ENCODE data around the gene S100A6. TPM values are rescaled to one million over a fixed set of nuclear protein-coding genes. Genes with fewer than 3 reads are reported as not detected.
A peak's percentile ranks its signal among the peaks of the same experiment; 100 is the strongest.
"Not testable (repeated sequence)": the region's sequence is repeated elsewhere in the genome, so short reads cannot be mapped to it uniquely, and the experiment has no call there.

Gene S100A6
- polyA plus RNA-seq, 2 donors: 936 to 2,978 TPM

DNA sequence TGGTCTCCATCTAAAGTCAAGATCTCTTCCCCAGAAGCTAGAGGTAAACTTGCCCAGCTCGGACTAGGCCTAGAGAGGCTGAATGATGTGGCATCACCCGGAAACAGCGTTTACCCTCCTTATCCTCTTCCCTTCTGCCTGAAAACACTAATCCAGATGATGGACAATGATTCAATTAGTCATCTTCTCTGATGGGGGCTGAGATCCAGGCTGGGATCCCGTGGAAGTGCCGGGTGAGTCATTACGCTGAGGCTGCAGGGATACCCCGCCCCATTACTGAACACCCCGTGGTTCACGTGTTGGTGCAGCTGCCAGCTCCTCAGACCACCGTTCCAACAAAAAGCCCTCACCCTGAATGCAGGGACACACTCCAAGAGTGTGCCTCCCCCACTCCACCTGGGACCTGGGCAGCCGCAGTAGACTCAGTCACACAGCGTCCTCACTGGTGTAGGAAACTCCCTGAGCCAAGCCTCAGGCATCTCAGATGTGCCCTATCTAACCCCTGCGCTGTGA, 2.0 kb downstream of the S100A6 start:
- peaks cover 0 to 3% of the 10 kb centered on the region in 2 donors for H3K36me3 ChIP-seq (ENCODE audit: control insufficient read depth in 2 of 2, insufficient read depth in 2 of 2, low read length in 1 of 2)
- no peaks in the 10 kb centered on the region for H3K9me3 ChIP-seq (ENCODE audit: control insufficient read depth in 2 of 2, insufficient read depth in 1 of 2, low read depth in 1 of 2, low read length in 1 of 2)
- peaks cover 0 to 43% of the 10 kb centered on the region in 2 donors for H3K4me1 ChIP-seq (ENCODE audit: control insufficient read depth in 2 of 2, insufficient read depth in 2 of 2, low read length in 1 of 2)
- H3K4me3 ChIP-seq (ENCODE audit: low read depth in 1 of 2, low read length in 2 of 2): peak overlapping the region; percentile 41 to 83
- H3K27me3 ChIP-seq (ENCODE audit: control insufficient read depth in 1 of 2, insufficient read depth in 2 of 2, low read length in 2 of 2): no peaks in the 10 kb centered on the region
- WGBS, 2 donors: 17 to 31% methylated on average over 13 of the region's 13 CpGs
- peak overlapping the region; percentile 98 to 100 for H3K27ac ChIP-seq (ENCODE audit: low read depth in 2 of 2, low read length in 1 of 2)

DNA sequence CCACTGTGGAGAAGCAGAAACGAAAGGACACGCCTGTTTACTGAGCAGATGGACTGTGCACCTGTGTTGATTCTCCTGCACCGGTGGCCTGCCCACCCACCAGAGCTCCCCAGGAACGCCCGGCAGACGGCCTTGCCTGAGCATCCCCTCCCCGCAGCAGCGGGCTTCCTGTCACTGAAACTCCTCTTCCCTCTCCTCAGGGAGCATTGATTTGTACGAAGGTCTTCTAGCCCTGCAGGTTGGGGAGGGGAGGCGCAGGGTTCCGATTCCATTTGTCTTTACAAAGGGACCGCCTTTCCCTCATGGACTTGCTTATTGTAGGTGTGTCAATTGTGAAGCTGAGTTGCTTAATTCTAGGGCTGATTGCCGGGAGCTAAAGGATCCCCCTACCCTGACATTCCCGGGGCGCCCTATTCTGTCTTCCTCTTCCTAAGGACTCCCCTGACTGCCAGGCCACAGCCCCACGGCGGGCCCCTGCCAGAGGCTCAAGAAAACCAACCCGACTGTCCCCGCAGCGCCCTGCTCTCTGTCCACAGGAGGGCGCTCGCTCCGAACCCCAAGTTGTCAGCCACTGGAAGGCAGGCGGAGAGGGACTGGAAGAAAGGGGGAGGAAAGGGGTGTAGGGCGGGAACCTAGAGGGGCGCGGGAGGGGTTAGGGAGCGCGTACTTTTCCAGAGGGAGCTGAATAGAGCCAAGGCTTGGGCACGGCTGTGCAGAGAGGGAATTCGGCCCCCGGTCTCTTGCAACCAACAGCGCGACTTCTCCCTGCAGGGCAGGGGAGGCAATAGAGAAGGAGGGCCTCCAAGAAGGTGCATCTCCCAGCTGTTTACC, 2.8 kb downstream of the S100A6 start:
- 14 to 21% methylated on average over 34 of the region's 34 CpGs for WGBS, 2 donors
- H3K27ac ChIP-seq (ENCODE audit: low read depth in 2 of 2, low read length in 1 of 2): peak overlapping the region; percentile 98 to 100
- H3K4me1 ChIP-seq (ENCODE audit: control insufficient read depth in 2 of 2, insufficient read depth in 2 of 2, low read length in 1 of 2): peaks cover 0 to 39% of the 10 kb centered on the region in 2 donors
- H3K9me3 ChIP-seq (ENCODE audit: control insufficient read depth in 2 of 2, insufficient read depth in 1 of 2, low read depth in 1 of 2, low read length in 1 of 2): no peaks in the 10 kb centered on the region
- no peaks in the 10 kb centered on the region for H3K27me3 ChIP-seq (ENCODE audit: control insufficient read depth in 1 of 2, insufficient read depth in 2 of 2, low read length in 2 of 2)
- H3K36me3 ChIP-seq (ENCODE audit: control insufficient read depth in 2 of 2, insufficient read depth in 2 of 2, low read length in 1 of 2): peaks cover 0 to 3% of the 10 kb centered on the region in 2 donors
- peak overlapping the region; percentile 41 to 83 for H3K4me3 ChIP-seq (ENCODE audit: low read depth in 1 of 2, low read length in 2 of 2)

DNA sequence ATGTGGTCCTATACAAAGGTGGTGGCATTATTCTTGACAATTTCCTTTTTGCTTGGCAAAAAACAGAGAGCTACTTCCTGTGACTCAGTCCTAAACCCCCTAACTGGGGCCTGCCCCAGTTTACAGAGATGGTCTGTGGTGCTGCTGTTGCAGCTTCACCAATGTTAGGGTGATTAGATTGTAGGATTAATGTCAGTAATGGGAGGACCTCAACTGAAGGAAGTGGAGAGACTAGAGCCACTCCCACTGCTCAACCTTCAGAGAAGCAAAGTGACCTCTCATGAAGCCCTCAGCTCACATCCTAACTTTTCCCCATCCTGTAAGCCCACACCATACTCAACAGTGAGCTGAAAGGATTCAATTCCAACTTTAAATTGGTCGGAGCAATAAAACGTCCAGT, 3.6 kb downstream of the S100A6 start:
- Histone ChIP-seq H3K4me3 (ENCODE audit: low read depth in 1 of 2, low read length in 2 of 2) (no peak overlapping the region), H3K4me1 (ENCODE audit: control insufficient read depth in 2 of 2, insufficient read depth in 2 of 2, low read length in 1 of 2) (peaks cover 0 to 39% of the 10 kb centered on the region in 2 donors), H3K27ac (ENCODE audit: low read depth in 2 of 2, low read length in 1 of 2) (peak overlapping the region; percentile 53 to 98), H3K27me3 (ENCODE audit: control insufficient read depth in 1 of 2, insufficient read depth in 2 of 2, low read length in 2 of 2) (no peaks in the 10 kb centered on the region), H3K36me3 (ENCODE audit: control insufficient read depth in 2 of 2, insufficient read depth in 2 of 2, low read length in 1 of 2) (peaks cover 0 to 3% of the 10 kb centered on the region in 2 donors), H3K9me3 (ENCODE audit: control insufficient read depth in 2 of 2, insufficient read depth in 1 of 2, low read depth in 1 of 2, low read length in 1 of 2) (no peaks in the 10 kb centered on the region)
- WGBS, 2 donors: 67% methylated on average over 2 of the region's 2 CpGs

GRCh38 chr1:153531638-153532037, 4.2 kb downstream of the S100A6 start:
- Histone ChIP-seq H3K27ac (ENCODE audit: low read depth in 2 of 2, low read length in 1 of 2) (no peak overlapping the region), H3K27me3 (ENCODE audit: control insufficient read depth in 1 of 2, insufficient read depth in 2 of 2, low read length in 2 of 2) (no peaks in the 10 kb centered on the region), H3K36me3 (ENCODE audit: control insufficient read depth in 2 of 2, insufficient read depth in 2 of 2, low read length in 1 of 2) (peaks cover 0 to 3% of the 10 kb centered on the region in 2 donors), H3K4me1 (ENCODE audit: control insufficient read depth in 2 of 2, insufficient read depth in 2 of 2, low read length in 1 of 2) (peaks cover 0 to 35% of the 10 kb centered on the region in 2 donors), H3K9me3 (ENCODE audit: control insufficient read depth in 2 of 2, insufficient read depth in 1 of 2, low read depth in 1 of 2, low read length in 1 of 2) (no peaks in the 10 kb centered on the region), H3K4me3 (ENCODE audit: low read depth in 1 of 2, low read length in 2 of 2) (no peak overlapping the region)
- WGBS, 2 donors: 90 to 91% methylated on average over 3 of the region's 3 CpGs

DNA sequence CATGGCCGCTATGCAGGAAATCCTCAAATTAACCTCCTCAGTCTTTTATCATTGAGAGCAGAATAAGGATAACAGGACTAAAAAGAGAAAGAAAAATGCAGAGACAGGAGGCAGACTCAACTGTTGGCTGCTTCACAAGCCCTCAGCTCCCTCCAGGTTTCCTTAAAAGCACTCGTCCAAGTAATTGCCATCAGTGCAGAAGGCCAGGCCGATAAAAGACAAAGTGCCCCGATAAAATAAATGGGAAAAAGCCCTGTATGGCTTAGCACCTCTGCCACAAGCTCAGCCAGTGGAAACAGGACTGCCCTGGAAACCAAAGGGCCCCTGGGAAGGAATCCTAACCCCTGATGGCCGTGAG, 8.1 kb downstream of the S100A6 start:
- Histone ChIP-seq H3K4me1 (ENCODE audit: control insufficient read depth in 2 of 2, insufficient read depth in 2 of 2, low read length in 1 of 2) (peaks cover 0 to 15% of the 10 kb centered on the region in 2 donors), H3K9me3 (ENCODE audit: control insufficient read depth in 2 of 2, insufficient read depth in 1 of 2, low read depth in 1 of 2, low read length in 1 of 2) (no peaks in the 10 kb centered on the region), H3K27ac (ENCODE audit: low read depth in 2 of 2, low read length in 1 of 2) (peak overlapping the region in 1 of 2 donors; percentile 60), H3K27me3 (ENCODE audit: control insufficient read depth in 1 of 2, insufficient read depth in 2 of 2, low read length in 2 of 2) (no peaks in the 10 kb centered on the region), H3K36me3 (ENCODE audit: control insufficient read depth in 2 of 2, insufficient read depth in 2 of 2, low read length in 1 of 2) (no peaks in the 10 kb centered on the region), H3K4me3 (ENCODE audit: low read depth in 1 of 2, low read length in 2 of 2) (no peak overlapping the region)
- WGBS, 2 donors: 89% methylated on average over 5 of the region's 5 CpGs

DNA sequence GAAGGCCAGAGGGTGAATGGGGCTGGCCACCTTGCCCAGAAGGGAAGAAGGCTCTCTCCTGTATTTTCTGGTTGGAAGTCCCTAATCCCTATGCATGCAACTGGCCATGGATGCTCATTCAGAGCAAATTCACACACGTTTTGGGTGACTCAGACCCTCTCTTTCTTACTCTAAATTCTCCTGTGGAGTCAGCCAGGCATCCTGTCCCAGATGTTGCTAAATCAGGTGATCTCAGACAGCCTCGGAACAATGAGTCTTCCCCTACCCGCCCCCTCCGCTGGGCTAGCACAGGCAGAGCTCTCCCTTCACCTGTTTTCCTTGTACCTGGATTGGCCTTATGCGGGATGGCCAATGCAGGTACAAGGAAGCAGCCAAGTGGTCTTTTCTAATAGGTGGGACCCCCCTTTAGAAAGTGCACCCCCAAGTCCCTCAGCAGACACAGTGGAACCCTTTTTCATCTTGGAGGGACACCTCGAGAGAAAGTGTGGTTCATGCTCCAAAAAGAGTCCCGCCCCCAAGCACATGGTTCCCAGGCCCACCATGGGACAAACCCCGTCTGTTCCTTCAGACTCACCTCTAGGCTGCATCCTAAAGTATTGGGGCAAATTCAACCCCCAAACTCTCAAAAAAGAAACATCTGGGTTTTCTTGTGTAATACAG, 8.6 kb downstream of the S100A6 start:
- Histone ChIP-seq H3K4me3 (ENCODE audit: low read depth in 1 of 2, low read length in 2 of 2) (no peak overlapping the region), H3K27me3 (ENCODE audit: control insufficient read depth in 1 of 2, insufficient read depth in 2 of 2, low read length in 2 of 2) (no peaks in the 10 kb centered on the region), H3K4me1 (ENCODE audit: control insufficient read depth in 2 of 2, insufficient read depth in 2 of 2, low read length in 1 of 2) (peaks cover 0 to 15% of the 10 kb centered on the region in 2 donors), H3K9me3 (ENCODE audit: control insufficient read depth in 2 of 2, insufficient read depth in 1 of 2, low read depth in 1 of 2, low read length in 1 of 2) (no peaks in the 10 kb centered on the region), H3K27ac (ENCODE audit: low read depth in 2 of 2, low read length in 1 of 2) (peak overlapping the region; percentile 87 to 91), H3K36me3 (ENCODE audit: control insufficient read depth in 2 of 2, insufficient read depth in 2 of 2, low read length in 1 of 2) (no peaks in the 10 kb centered on the region)
- WGBS, 2 donors: 62 to 70% methylated on average over 8 of the region's 8 CpGs

- Histone ChIP-seq H3K9me3 (ENCODE audit: control insufficient read depth in 2 of 2, insufficient read depth in 1 of 2, low read depth in 1 of 2, low read length in 1 of 2) (no peaks in the 10 kb centered on the region), H3K4me1 (ENCODE audit: control insufficient read depth in 2 of 2, insufficient read depth in 2 of 2, low read length in 1 of 2) (peaks cover 0 to 11% of the 10 kb centered on the region in 2 donors), H3K27ac (ENCODE audit: low read depth in 2 of 2, low read length in 1 of 2) (peak overlapping the region; percentile 87 to 91), H3K36me3 (ENCODE audit: control insufficient read depth in 2 of 2, insufficient read depth in 2 of 2, low read length in 1 of 2) (no peaks in the 10 kb centered on the region), H3K27me3 (ENCODE audit: control insufficient read depth in 1 of 2, insufficient read depth in 2 of 2, low read length in 2 of 2) (no peaks in the 10 kb centered on the region), H3K4me3 (ENCODE audit: low read depth in 1 of 2, low read length in 2 of 2) (no peak overlapping the region)
- WGBS, 2 donors: 33 to 38% methylated on average over 8 of the region's 8 CpGs
Measured at GRCh38 chr1:153526132-153526543, 9.7 kb downstream of the S100A6 start.

- no peaks in the 10 kb centered on the region for H3K36me3 ChIP-seq (ENCODE audit: control insufficient read depth in 2 of 2, insufficient read depth in 2 of 2, low read length in 1 of 2)
- peak overlapping the region; percentile 87 to 91 for H3K27ac ChIP-seq (ENCODE audit: low read depth in 2 of 2, low read length in 1 of 2)
- WGBS, 2 donors: 30 to 42% methylated on average over 3 of the region's 3 CpGs
Measured at GRCh38 chr1:153525088-153525728, 10.6 kb downstream of the S100A6 start.

DNA sequence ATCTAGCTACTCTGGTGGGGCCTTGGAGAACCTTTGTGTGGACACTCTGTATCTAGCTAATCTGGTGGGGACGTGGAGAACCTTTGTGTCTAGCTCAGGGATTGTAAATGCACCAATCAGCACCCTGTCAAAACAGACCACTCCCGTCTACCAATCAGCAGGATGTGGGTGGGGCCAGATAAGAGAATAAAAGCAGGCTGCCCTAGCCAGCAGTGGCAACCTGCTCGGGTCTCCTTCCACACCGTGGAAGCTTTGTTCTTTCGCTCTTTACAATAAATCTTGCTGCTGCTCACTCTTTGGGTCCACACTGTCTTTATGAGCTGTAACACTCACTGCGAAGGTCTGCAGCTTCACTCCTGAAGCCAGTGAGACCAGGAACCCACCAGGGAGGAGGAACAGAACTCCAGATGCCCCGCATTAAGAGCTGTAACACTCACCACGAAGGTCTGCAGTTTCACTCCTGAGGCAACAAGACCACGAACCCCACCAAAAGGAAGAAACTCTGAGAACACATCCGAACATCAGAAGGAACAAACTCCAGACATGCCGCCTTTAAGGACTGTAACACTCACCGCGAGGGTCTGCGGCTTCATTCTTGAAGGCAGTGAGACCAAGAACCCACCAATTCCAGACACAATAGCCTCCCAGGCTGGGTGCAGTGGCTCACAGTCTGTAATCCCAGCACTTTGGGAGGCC, 13.3 kb downstream of the S100A6 start:
- not testable (repeated sequence) for H3K9me3 ChIP-seq (ENCODE audit: control insufficient read depth in 2 of 2, insufficient read depth in 1 of 2, low read depth in 1 of 2, low read length in 1 of 2); H3K36me3 ChIP-seq (ENCODE audit: control insufficient read depth in 2 of 2, insufficient read depth in 2 of 2, low read length in 1 of 2); H3K4me3 ChIP-seq (ENCODE audit: low read depth in 1 of 2, low read length in 2 of 2); H3K27me3 ChIP-seq (ENCODE audit: control insufficient read depth in 1 of 2, insufficient read depth in 2 of 2, low read length in 2 of 2); H3K27ac ChIP-seq (ENCODE audit: low read depth in 2 of 2, low read length in 1 of 2)
- H3K4me1 ChIP-seq (ENCODE audit: control insufficient read depth in 2 of 2, insufficient read depth in 2 of 2, low read length in 1 of 2): peaks cover 0 to 11% of the 10 kb centered on the region in 2 donors
- WGBS, 2 donors: 82 to 83% methylated on average over 14 of the region's 14 CpGs

More at GRCh38 chr1:153525088-153525728, 10.6 kb downstream of the S100A6 start:
- Histone ChIP-seq H3K4me3 (ENCODE audit: low read depth in 1 of 2, low read length in 2 of 2) (no peak overlapping the region), H3K4me1 (ENCODE audit: control insufficient read depth in 2 of 2, insufficient read depth in 2 of 2, low read length in 1 of 2) (peaks cover 0 to 11% of the 10 kb centered on the region in 2 donors), H3K9me3 (ENCODE audit: control insufficient read depth in 2 of 2, insufficient read depth in 1 of 2, low read depth in 1 of 2, low read length in 1 of 2) (no peaks in the 10 kb centered on the region), H3K27me3 (ENCODE audit: control insufficient read depth in 1 of 2, insufficient read depth in 2 of 2, low read length in 2 of 2) (no peaks in the 10 kb centered on the region)
